ENCODE measurements around the gene PTBP2.

The PTBP2 gene

GRCh38 chr1:96710708-96711477 is 10.7 kb upstream of the PTBP2 start:
- Histone ChIP-seq H3K4me2 (ENCODE audit: low read length) (no peak overlapping the region), H3K36me3 (ENCODE audit: insufficient read depth, low read length) (no peaks in the 10 kb centered on the region), H3K27me3 (ENCODE audit: control insufficient read depth, insufficient read depth, low read length) (no peaks in the 10 kb centered on the region), H3K4me1 (ENCODE audit: control insufficient read depth, insufficient read depth, low read length) (no peaks in the 10 kb centered on the region), H3K9me3 (replicated peaks; ENCODE audit: low read length) (no peaks in the 10 kb centered on the region), H3K4me3 (ENCODE audit: low read length) (no peak overlapping the region), H3K9ac (ENCODE audit: low read depth, low read length) (peak overlapping the region; percentile 31)

DNA sequence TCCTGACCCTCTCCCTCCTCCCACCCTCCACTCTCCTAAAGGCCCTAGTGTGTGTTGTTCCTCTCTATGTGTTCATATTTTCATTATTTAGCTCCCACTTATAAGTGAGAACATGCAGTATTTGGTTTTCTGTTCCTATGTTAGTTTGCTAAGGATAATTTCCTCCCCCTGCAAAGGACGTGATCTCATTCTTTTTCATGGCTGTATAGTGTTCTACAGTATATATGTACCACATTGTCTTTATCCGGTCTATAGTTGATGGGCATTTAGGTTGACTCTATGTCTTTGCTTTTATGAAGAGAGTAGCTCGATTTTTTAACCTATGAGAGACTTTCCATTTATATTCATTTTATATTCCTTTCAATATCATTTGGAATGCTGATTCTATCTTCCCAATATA is 7.9 kb upstream of the PTBP2 start:
- Histone ChIP-seq H3K9ac (ENCODE audit: low read depth, low read length) (no peak overlapping the region), H3K27me3 (ENCODE audit: control insufficient read depth, insufficient read depth, low read length) (no peaks in the 10 kb centered on the region), H3K4me1 (ENCODE audit: control insufficient read depth, insufficient read depth, low read length) (no peaks in the 10 kb centered on the region), H3K9me3 (replicated peaks; ENCODE audit: low read length) (no peaks in the 10 kb centered on the region), H3K4me3 (ENCODE audit: low read length) (no peak overlapping the region), H3K4me2 (ENCODE audit: low read length) (no peak overlapping the region), H3K36me3 (ENCODE audit: insufficient read depth, low read length) (no peaks in the 10 kb centered on the region)

DNA sequence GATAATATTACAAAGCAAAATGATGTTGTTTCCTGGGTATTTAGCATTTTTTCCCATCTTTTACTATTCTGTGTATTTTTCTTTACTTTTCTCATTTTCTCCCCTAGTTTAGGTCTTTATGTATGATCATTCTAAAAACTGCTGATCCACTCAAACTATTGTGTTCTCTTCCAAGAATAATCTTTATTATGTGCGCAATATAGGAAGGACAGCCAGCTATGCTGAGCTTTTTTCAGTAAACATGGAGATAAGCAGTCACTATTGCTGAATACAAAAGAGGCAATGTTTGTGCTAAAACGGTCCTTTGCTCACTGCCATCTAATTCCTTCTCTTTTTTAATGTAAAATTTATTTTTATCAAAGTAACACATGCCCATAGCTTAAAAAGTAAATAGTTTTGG is 6.7 kb upstream of the PTBP2 start:
- H3K9ac ChIP-seq (ENCODE audit: low read depth, low read length) = no peak overlapping the region
- no peaks in the 10 kb centered on the region for H3K4me1 ChIP-seq (ENCODE audit: control insufficient read depth, insufficient read depth, low read length)
- H3K27me3 ChIP-seq (ENCODE audit: control insufficient read depth, insufficient read depth, low read length) = no peaks in the 10 kb centered on the region
- no peak overlapping the region for H3K4me2 ChIP-seq (ENCODE audit: low read length)
- no peaks in the 10 kb centered on the region for H3K36me3 ChIP-seq (ENCODE audit: insufficient read depth, low read length)
- no peak overlapping the region for H3K4me3 ChIP-seq (ENCODE audit: low read length)
- no peaks in the 10 kb centered on the region for H3K9me3 ChIP-seq (replicated peaks; ENCODE audit: low read length)

DNA sequence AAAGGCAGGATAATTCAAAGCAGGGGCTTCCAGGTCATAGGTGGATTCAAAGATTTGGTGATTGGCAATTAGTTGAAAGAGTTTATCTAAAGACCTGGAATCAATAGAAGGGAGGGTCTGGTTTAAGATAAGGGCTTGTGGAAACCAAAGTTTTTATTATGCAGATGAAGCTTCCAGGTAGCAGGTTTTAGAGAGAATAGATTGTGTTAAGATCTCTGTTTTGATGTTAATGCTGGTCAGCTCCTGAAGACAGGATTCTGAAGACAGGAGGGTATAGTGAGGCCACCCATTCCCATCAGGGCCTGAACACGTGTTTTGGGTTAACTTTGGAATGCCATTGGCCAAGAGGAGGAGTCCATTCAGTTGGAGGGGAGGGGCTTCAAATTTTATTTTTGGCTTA is 6.1 kb upstream of the PTBP2 start:
- Histone ChIP-seq H3K4me3 (ENCODE audit: low read length) (no peak overlapping the region), H3K4me1 (ENCODE audit: control insufficient read depth, insufficient read depth, low read length) (no peaks in the 10 kb centered on the region), H3K9me3 (replicated peaks; ENCODE audit: low read length) (no peaks in the 10 kb centered on the region), H3K27me3 (ENCODE audit: control insufficient read depth, insufficient read depth, low read length) (no peaks in the 10 kb centered on the region), H3K4me2 (ENCODE audit: low read length) (no peak overlapping the region), H3K36me3 (ENCODE audit: insufficient read depth, low read length) (no peaks in the 10 kb centered on the region), H3K9ac (ENCODE audit: low read depth, low read length) (no peak overlapping the region)

DNA sequence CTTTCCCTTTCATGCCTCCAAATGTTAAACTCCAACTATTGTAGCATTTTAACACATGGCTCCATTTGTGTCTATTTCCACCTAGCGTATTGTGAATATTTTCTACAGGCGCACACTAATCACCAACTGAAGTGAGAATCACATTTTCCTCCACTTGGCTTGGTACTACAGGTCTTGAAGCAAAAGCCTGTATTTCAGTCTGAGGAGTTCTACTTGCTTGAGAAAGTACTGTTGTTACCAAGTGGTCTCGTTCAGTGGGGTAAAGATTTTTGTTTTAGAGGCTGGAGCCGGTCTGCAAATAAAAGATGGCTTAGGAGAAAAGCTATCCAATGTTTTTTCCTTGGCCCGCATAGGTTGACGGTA is 550 bp upstream of the PTBP2 start:
- H3K4me2 ChIP-seq (ENCODE audit: low read length) = peak overlapping the region; percentile 84
- peaks cover 4% of the 10 kb centered on the region for H3K36me3 ChIP-seq (ENCODE audit: insufficient read depth, low read length)

GRCh38 chr1:96722161-96722922 is 758 bp downstream of the PTBP2 start:
- no peaks in the 10 kb centered on the region for H3K9me3 ChIP-seq (replicated peaks; ENCODE audit: low read length)
- peak overlapping the region; percentile 84 for H3K4me2 ChIP-seq (ENCODE audit: low read length)
- peaks cover 16% of the 10 kb centered on the region for H3K4me1 ChIP-seq (ENCODE audit: control insufficient read depth, insufficient read depth, low read length)
- peaks cover 7% of the 10 kb centered on the region for H3K36me3 ChIP-seq (ENCODE audit: insufficient read depth, low read length)
- H3K27me3 ChIP-seq (ENCODE audit: control insufficient read depth, insufficient read depth, low read length) = no peaks in the 10 kb centered on the region
- peak overlapping the region; percentile 92 for H3K9ac ChIP-seq (ENCODE audit: low read depth, low read length)
- peak overlapping the region; percentile 91 for H3K4me3 ChIP-seq (ENCODE audit: low read length)

More for the DNA sequence above, 550 bp upstream of the PTBP2 start:
- Histone ChIP-seq H3K9ac (ENCODE audit: low read depth, low read length) (peak overlapping the region; percentile 92), H3K4me3 (ENCODE audit: low read length) (peak overlapping the region; percentile 91), H3K27me3 (ENCODE audit: control insufficient read depth, insufficient read depth, low read length) (no peaks in the 10 kb centered on the region), H3K4me1 (ENCODE audit: control insufficient read depth, insufficient read depth, low read length) (peaks cover 16% of the 10 kb centered on the region), H3K9me3 (replicated peaks; ENCODE audit: low read length) (no peaks in the 10 kb centered on the region)

DNA sequence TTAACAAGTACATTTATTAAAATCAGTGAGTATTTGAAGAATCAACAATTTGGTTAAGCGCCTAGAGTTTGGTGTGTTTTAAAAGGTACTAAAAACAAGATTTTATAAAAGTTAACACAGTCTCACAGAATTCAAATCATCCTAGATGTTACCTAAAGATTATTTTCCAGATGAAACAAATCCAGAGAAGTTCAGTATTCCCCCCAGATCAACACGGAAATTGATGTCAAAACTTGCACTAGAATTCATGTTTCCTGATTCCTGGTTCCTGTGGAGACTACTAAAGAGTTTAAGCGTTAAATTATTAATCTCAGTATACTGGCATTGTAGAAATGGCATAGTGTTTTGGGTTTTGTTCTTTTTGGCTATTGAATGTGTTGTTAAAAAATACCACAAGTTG is 1.4 kb downstream of the PTBP2 start:
- H3K36me3 ChIP-seq (ENCODE audit: insufficient read depth, low read length) = peaks cover 7% of the 10 kb centered on the region
- no peaks in the 10 kb centered on the region for H3K9me3 ChIP-seq (replicated peaks; ENCODE audit: low read length)
- H3K4me1 ChIP-seq (ENCODE audit: control insufficient read depth, insufficient read depth, low read length) = peaks cover 16% of the 10 kb centered on the region
- H3K4me2 ChIP-seq (ENCODE audit: low read length) = peak overlapping the region; percentile 84
- H3K4me3 ChIP-seq (ENCODE audit: low read length) = peak overlapping the region; percentile 91
- peak overlapping the region; percentile 92 for H3K9ac ChIP-seq (ENCODE audit: low read depth, low read length)
- H3K27me3 ChIP-seq (ENCODE audit: control insufficient read depth, insufficient read depth, low read length) = no peaks in the 10 kb centered on the region

GRCh38 chr1:96723377-96723776 is 1.8 kb downstream of the PTBP2 start:
- no peaks in the 10 kb centered on the region for H3K9me3 ChIP-seq (replicated peaks; ENCODE audit: low read length)
- peak overlapping the region; percentile 92 for H3K9ac ChIP-seq (ENCODE audit: low read depth, low read length)
- H3K4me1 ChIP-seq (ENCODE audit: control insufficient read depth, insufficient read depth, low read length) = peaks cover 16% of the 10 kb centered on the region
- H3K36me3 ChIP-seq (ENCODE audit: insufficient read depth, low read length) = peaks cover 10% of the 10 kb centered on the region
- no peaks in the 10 kb centered on the region for H3K27me3 ChIP-seq (ENCODE audit: control insufficient read depth, insufficient read depth, low read length)
- peak overlapping the region; percentile 91 for H3K4me3 ChIP-seq (ENCODE audit: low read length)
- peak overlapping the region; percentile 84 for H3K4me2 ChIP-seq (ENCODE audit: low read length)

DNA sequence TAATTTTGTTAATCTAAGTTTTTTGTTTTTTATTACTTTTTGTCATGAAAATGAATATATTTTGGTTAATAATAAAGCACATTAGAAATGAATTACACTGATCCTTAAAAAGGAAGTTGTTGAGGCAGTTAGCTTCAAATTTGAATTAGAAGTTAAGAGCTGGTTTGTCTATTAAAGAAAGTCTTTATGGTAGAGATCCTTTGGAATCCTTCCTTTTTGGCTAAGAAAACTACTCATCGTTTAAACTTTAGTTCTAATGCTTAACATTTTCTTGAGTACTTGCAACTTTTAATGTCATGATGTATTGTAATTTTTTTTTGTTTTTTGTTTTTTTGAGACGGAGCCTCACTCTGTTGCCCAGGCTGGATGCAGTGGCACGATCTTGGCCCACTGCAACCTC is 2.4 kb downstream of the PTBP2 start:
- H3K27me3 ChIP-seq (ENCODE audit: control insufficient read depth, insufficient read depth, low read length) = no peaks in the 10 kb centered on the region
- peak overlapping the region; percentile 91 for H3K4me3 ChIP-seq (ENCODE audit: low read length)
- H3K9me3 ChIP-seq (replicated peaks; ENCODE audit: low read length) = no peaks in the 10 kb centered on the region
- peak overlapping the region; percentile 84 for H3K4me2 ChIP-seq (ENCODE audit: low read length)
- peaks cover 10% of the 10 kb centered on the region for H3K36me3 ChIP-seq (ENCODE audit: insufficient read depth, low read length)
- peaks cover 16% of the 10 kb centered on the region for H3K4me1 ChIP-seq (ENCODE audit: control insufficient read depth, insufficient read depth, low read length)
- H3K9ac ChIP-seq (ENCODE audit: low read depth, low read length) = peak overlapping the region; percentile 92

GRCh38 chr1:96727860-96728259 is 6.3 kb downstream of the PTBP2 start:
- no peak overlapping the region for H3K4me2 ChIP-seq (ENCODE audit: low read length)
- H3K4me3 ChIP-seq (ENCODE audit: low read length) = no peak overlapping the region
- no peak overlapping the region for H3K9ac ChIP-seq (ENCODE audit: low read depth, low read length)
- peaks cover 7% of the 10 kb centered on the region for H3K4me1 ChIP-seq (ENCODE audit: control insufficient read depth, insufficient read depth, low read length)
- H3K27me3 ChIP-seq (ENCODE audit: control insufficient read depth, insufficient read depth, low read length) = no peaks in the 10 kb centered on the region
- H3K9me3 ChIP-seq (replicated peaks; ENCODE audit: low read length) = no peaks in the 10 kb centered on the region
- peaks cover 11% of the 10 kb centered on the region for H3K36me3 ChIP-seq (ENCODE audit: insufficient read depth, low read length)

GRCh38 chr1:96730574-96731298 is 9.2 kb downstream of the PTBP2 start:
- Histone ChIP-seq H3K9me3 (replicated peaks; ENCODE audit: low read length) (no peaks in the 10 kb centered on the region), H3K27me3 (ENCODE audit: control insufficient read depth, insufficient read depth, low read length) (no peaks in the 10 kb centered on the region), H3K36me3 (ENCODE audit: insufficient read depth, low read length) (peaks cover 30% of the 10 kb centered on the region), H3K4me2 (ENCODE audit: low read length) (no peak overlapping the region), H3K9ac (ENCODE audit: low read depth, low read length) (no peak overlapping the region), H3K4me3 (ENCODE audit: low read length) (no peak overlapping the region), H3K4me1 (ENCODE audit: control insufficient read depth, insufficient read depth, low read length) (no peaks in the 10 kb centered on the region)

Data from skeletal muscle satellite cell (primary cell).